ENCODE measurements around the gene AK9. TPM values are rescaled to one million over a fixed set of nuclear protein-coding genes. Genes with fewer than 3 reads are reported as not detected.

The AK9 gene
- total and polyA plus RNA-seq, 10 of the 15 experiments (the other 5 are each of a cell fraction or from before 2014, with no cell fraction given), result 2.1 to 7.4 (median 4.2) TPM

DNA sequence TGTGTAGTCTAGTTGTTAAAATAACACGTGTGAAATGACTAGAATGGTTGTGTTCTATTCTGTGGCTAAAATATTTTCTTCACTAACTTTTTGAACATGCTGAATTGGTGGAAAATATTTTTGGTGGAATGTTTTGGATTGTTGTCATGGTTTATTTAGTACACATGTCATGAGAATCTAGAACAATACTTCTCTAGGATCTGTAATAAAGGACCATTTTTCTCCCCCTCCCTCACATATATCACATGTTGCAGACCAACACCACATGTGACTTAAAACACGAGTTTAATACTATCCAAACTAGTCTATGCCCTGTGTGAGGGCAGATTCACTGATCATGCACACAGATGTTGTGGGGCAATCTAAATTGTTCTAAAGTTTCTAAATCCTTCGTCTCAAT lies 29.3 kb upstream of the AK9 start (continued):
- no peak for TF ChIP-seq ETV6 (conservative IDR thresholded peaks at IDR 0.05 in 1 of 2, IDR thresholded peaks at IDR 0.05 in 1 of 2; ENCODE audit: borderline replicate concordance in 1 of 2, low read depth in 1 of 2)

DNA sequence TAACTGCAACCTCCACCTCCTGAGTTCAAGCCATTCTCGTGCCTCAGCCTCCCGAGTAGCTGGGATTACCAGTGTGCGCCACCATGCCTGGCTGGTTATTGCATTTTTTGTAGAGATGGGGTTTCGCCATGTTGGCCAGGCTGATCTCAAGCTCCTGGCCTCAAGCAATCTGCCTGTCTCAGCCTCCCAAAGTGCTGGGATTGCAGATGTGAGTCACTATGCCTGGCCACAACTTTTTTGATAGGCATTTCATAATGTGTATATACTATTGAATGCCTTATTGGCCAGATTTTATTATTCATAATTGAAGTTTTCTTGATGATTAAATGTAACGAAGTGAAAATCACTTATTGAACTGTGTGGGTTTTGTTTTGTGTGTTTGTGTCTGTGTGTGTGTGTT lies 28.0 kb upstream of the AK9 start:
- 89% methylated on average over 5 of the region's 5 CpGs for WGBS (ENCODE audit: insufficient coverage, insufficient replicate concordance, low lambda C conversion rate, missing lambda C conversion rate)
- Histone ChIP-seq H2AFZ (ENCODE audit: control insufficient read depth, low read depth, low read length) (no peak overlapping the region), H3K4me2 (ENCODE audit: control insufficient read depth, insufficient read depth) (no peak overlapping the region), H3K36me3 (ENCODE audit: control insufficient read depth in 2 of 2, insufficient read depth in 2 of 2, low read length in 1 of 2) (peaks cover 0 to 1% of the 10 kb centered on the region in 2 experiments; a peak in 2 of 4 replicates), H4K20me1 (ENCODE audit: control insufficient read depth, insufficient read depth) (no peaks in the 10 kb centered on the region), H3K79me2 (ENCODE audit: control insufficient read depth, insufficient read depth, low read length) (no peaks in the 10 kb centered on the region), H3K4me3 (no peak overlapping the region), H3K9ac (ENCODE audit: control insufficient read depth, insufficient read depth, low read length) (no peak overlapping the region), H3K4me1 (ENCODE audit: control insufficient read depth, insufficient read depth, low read length) (no peaks in the 10 kb centered on the region), H3K27ac (ENCODE audit: control insufficient read depth, insufficient read depth) (no peak overlapping the region), H3K27me3 (replicated peaks in 1 of 2; ENCODE audit: control insufficient read depth in 2 of 2, insufficient read depth in 2 of 2, low read length in 1 of 2) (no peaks in the 10 kb centered on the region), H3K9me3 (replicated peaks; ENCODE audit: control insufficient read depth, insufficient read depth, low read length) (no peaks in the 10 kb centered on the region)
- FAIRE-seq (no peak), ATAC-seq (no peak), DNase-seq (ENCODE audit: low read depth, low spot score) (no peak)
- no TSS peak for BruUV-seq (replicated peaks)
- TF ChIP-seq, protein P1, sequence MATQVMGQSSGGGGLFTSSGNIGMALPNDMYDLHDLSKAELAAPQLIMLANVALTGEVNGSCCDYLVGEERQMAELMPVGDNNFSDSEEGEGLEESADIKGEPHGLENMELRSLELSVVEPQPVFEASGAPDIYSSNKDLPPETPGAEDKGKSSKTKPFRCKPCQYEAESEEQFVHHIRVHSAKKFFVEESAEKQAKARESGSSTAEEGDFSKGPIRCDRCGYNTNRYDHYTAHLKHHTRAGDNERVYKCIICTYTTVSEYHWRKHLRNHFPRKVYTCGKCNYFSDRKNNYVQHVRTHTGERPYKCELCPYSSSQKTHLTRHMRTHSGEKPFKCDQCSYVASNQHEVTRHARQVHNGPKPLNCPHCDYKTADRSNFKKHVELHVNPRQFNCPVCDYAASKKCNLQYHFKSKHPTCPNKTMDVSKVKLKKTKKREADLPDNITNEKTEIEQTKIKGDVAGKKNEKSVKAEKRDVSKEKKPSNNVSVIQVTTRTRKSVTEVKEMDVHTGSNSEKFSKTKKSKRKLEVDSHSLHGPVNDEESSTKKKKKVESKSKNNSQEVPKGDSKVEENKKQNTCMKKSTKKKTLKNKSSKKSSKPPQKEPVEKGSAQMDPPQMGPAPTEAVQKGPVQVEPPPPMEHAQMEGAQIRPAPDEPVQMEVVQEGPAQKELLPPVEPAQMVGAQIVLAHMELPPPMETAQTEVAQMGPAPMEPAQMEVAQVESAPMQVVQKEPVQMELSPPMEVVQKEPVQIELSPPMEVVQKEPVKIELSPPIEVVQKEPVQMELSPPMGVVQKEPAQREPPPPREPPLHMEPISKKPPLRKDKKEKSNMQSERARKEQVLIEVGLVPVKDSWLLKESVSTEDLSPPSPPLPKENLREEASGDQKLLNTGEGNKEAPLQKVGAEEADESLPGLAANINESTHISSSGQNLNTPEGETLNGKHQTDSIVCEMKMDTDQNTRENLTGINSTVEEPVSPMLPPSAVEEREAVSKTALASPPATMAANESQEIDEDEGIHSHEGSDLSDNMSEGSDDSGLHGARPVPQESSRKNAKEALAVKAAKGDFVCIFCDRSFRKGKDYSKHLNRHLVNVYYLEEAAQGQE (IDR thresholded peaks at IDR 0.05; ENCODE audit: low read depth, low read length), result no peak
- TF ChIP-seq YY1 (IDR thresholded peaks at IDR 0.05; ENCODE audit: low read depth, low read length) (no peak), MEF2A (IDR thresholded peaks at IDR 0.05; ENCODE audit: insufficient read depth, low read depth, low read length) (no peak), IKZF2 (IDR thresholded peaks at IDR 0.05) (no peak), ZNF274 (IDR thresholded peaks at IDR 0.05; ENCODE audit: insufficient read depth, insufficient read length) (no peak), ATF7 (IDR thresholded peaks at IDR 0.05; ENCODE audit: low read depth) (no peak), CHD4 (IDR thresholded peaks at IDR 0.05) (no peak), SP1 (IDR thresholded peaks at IDR 0.05; ENCODE audit: low read depth, low read length) (no peak), CHD1 (IDR thresholded peaks at IDR 0.05; ENCODE audit: low read depth, low read length) (no peak), TARDBP (IDR thresholded peaks at IDR 0.05; ENCODE audit: borderline replicate concordance) (no peak), GABPA (IDR thresholded peaks at IDR 0.05; ENCODE audit: low read depth) (no peak), POLR2AphosphoS5 (IDR thresholded peaks at IDR 0.05; ENCODE audit: low read length) (no peak)
- TF ChIP-seq, protein P2, sequence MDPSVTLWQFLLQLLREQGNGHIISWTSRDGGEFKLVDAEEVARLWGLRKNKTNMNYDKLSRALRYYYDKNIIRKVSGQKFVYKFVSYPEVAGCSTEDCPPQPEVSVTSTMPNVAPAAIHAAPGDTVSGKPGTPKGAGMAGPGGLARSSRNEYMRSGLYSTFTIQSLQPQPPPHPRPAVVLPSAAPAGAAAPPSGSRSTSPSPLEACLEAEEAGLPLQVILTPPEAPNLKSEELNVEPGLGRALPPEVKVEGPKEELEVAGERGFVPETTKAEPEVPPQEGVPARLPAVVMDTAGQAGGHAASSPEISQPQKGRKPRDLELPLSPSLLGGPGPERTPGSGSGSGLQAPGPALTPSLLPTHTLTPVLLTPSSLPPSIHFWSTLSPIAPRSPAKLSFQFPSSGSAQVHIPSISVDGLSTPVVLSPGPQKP (IDR thresholded peaks at IDR 0.05; ENCODE audit: low read depth, low read length), result no peak
- TF ChIP-seq, protein P3, sequence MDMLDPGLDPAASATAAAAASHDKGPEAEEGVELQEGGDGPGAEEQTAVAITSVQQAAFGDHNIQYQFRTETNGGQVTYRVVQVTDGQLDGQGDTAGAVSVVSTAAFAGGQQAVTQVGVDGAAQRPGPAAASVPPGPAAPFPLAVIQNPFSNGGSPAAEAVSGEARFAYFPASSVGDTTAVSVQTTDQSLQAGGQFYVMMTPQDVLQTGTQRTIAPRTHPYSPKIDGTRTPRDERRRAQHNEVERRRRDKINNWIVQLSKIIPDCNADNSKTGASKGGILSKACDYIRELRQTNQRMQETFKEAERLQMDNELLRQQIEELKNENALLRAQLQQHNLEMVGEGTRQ (IDR thresholded peaks at IDR 0.05; ENCODE audit: borderline replicate concordance, low read depth, low read length), result no peak
- in situ Hi-C loops (cut with MboI), result no loop called here
- SMC1A ChIA-PET (ENCODE audit: uncharacterized antibody, unreplicated experiment), result interaction anchor here (1.2 kb wide), 1 partner anchor 321 kb away, joined by 4 read pairs; no protein-coding TSS in a partner anchor
- POLR2A ChIA-PET, result no interaction called here
- intact Hi-C loops (cut with micrococcal nuclease; ENCODE audit: unreplicated experiment), result no loop called here
- RAD21 ChIA-PET (ENCODE audit: unreplicated experiment), result no interaction called here
- CTCF ChIA-PET, result interaction anchor here (1.0 to 1.6 kb wide), 2 partner anchors 63 to 321 kb away, joined by 4 to 7 read pairs; no protein-coding TSS in a partner anchor

Data from GM12878 (cell line).